GM19099 (cell line): ENCODE results near the gene RNH1.

Source experiments
- POLR2A ChIP-seq: IDR thresholded peaks from 3 replicates; pipeline ENCODE4 v1.6.1; 2011; ENCODE audit warnings: low read depth; ENCODE audit not compliant: insufficient read length; ENCODE audit errors: extremely low read depth

RNH1 gene

DNA sequence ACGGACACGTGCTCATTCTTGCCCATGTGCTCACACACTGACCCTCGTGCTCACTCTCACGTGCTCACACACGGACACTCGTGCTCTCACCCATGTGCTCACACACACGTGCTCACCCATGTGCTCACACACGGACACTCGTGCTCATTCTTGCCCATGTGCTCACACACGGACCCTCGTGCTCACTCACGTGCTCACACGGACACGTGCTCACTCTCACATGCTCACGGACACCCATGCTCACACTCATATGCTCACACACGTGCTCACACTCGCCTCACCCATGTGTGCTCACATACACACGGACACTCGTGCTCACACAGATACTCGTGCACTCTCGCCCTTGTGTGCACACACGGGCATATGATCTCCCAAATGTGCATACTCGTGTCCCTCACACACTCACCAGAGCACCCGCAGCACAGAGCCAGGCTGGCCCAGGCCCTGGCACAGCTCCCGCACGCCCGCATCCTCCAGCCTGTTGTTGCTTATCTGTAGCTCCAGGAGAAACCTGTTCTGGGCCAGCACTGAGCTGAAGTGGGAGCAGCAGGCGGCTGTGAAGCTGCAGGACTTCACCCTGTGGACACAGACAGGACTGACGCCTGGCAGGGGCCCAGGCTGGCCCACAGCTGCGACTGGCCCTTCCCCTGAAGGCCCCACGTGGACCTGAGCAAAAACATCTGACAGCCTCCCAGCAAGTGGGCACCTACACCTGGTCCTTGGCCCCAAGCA lies 9.3 kb downstream of the RNH1 start:
- TF ChIP-seq POLR2A: no peak

DNA sequence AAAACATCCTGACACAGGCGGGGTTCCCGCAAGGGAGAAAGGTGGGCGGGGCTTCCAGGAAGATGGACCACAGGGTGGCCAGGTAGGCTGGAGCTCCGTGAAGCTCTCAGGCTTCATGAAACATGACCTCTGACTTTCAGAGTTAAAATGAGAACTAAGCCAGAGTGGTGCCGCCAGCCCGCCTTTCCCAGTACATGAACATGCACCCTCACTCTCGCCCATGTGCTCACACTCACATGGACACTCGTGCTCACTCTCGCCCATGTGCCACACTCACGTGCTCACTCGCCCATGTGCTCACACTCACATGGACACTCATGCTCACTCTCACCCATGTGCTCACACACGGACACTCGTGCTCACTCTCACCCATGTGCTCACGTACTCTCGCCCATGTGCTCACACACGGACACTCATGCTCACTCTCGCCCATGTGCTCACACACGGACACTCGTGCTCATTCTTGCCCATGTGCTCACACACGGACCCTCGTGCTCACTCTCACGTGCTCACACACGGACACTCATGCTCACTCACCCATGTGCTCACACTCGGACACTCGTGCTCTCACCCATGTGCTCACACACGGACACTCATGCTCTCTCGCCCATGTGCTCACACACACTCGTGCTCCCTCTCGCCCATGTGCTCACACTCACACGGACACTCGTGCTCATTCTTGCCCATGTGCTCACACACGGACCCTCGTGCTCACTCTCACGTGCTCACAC lies 10.0 kb downstream of the RNH1 start:
- TF ChIP-seq POLR2A: no peak

- no peak for TF ChIP-seq POLR2A
These were observed 11.5 kb downstream of the RNH1 start for GRCh38 chr11:495537-495931.

- TF ChIP-seq POLR2A: no peak
These were observed 12.1 kb downstream of the RNH1 start for GRCh38 chr11:494761-495536.

DNA sequence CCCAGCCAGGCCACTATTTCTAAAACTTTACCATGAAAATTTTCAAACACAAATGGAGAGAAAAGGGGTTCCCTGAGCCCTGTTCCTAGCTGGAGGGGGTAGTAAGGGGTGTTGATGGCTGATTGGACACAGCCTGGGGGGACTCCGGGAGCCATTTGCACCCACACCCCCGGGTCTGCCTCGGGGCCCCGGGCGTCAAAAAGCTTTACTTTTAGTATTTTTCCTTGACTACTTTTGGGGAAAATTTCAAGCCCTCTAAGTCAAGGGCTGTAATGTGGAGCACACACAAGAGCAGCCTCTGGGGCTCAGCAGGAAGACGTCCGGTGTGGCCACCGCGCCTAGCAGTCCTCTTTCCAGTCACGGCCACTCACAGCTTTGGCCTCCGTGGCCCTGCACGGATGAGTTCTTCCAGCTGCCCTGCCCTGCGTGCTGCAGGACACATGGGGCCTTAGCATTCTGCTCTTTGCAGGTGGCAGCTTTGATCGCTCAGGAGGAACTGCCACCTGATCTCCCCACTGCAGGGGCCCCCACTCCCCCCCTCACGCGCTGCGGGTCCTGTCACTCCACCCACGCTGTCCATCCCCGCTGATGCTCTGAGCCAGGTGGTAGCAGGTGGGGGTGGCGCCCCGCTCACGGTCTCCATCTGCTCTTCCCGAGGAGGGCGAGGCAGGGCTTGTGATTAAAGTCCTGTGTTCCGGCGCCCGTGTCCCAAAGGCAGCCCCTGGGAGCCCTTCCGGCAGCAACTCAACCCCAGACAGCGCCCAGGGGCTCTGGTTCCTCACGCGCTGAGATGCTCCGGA lies 14.4 kb downstream of the RNH1 start:
- TF ChIP-seq POLR2A: no peak

GRCh38 chr11:491358-491757 lies 15.7 kb downstream of the RNH1 start:
- TF ChIP-seq POLR2A: no peak

- no peak for TF ChIP-seq POLR2A
These were observed 16.1 kb downstream of the RNH1 start for GRCh38 chr11:490930-491260.

- TF ChIP-seq POLR2A: no peak
These were observed 16.7 kb downstream of the RNH1 start for GRCh38 chr11:490186-490929.

DNA sequence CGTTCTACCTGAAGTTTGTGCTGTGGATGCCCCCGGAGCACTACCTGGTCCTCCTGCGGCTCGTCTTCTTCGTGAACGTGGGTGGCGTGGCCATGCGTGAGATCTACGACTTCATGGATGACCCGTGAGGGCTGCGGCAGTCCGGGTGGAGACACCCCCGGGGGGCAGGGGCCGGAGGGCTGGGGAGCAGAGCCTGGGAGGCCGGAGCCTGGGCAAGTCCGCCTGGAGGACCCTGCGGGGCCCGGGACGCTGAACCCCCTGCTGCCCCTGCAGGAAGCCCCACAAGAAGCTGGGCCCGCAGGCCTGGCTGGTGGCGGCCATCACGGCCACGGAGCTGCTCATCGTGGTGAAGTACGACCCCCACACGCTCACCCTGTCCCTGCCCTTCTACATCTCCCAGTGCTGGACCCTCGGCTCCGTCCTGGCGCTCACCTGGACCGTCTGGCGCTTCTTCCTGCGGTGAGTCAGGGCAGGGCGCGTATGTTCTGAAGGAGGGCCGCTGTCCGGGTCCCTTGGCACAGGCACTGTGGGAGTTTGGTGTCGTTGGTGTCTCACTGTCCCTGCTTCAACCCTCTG lies 17.3 kb downstream of the RNH1 start:
- no peak for TF ChIP-seq POLR2A

DNA sequence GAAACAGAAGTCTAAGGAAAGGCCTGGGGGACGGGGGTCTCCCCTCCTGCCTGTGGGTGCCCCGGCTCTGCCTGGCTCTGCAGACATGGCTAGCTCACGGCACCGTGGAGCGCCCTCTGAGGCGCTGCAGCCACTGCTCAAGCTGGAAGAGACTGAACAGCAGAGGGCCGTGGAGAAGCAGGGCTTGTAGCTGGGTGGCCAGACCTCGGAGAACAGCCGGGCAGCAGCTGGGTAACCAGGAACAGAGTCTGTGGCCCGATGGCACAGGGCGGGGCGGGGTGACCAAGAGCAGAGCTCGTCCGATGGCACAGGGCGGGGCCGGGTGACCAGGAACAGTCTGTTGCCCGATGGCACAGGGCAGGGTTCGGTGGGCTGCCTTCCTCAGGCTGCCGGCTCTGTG lies 18.1 kb downstream of the RNH1 start:
- no peak for TF ChIP-seq POLR2A

DNA sequence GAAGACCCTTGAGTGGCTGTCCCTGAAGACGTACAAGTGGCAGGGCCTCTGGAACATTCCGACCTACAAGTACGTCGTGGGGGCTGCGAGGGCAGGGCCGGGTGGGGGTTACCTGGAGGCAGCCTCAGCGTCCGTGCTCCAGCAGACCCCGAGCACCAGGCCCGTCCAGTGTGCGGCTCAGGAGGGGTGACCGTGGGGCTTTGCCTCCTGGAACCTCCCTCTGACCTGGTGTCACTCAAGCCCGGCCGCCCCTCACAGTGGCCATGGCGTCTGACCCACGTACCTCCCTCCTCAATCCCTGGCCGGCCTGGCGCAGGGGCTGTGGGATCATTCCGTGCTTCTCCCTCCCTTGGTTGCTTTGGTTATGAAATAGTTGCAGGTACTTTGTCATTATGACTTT lies 18.5 kb downstream of the RNH1 start:
- no peak for TF ChIP-seq POLR2A

DNA sequence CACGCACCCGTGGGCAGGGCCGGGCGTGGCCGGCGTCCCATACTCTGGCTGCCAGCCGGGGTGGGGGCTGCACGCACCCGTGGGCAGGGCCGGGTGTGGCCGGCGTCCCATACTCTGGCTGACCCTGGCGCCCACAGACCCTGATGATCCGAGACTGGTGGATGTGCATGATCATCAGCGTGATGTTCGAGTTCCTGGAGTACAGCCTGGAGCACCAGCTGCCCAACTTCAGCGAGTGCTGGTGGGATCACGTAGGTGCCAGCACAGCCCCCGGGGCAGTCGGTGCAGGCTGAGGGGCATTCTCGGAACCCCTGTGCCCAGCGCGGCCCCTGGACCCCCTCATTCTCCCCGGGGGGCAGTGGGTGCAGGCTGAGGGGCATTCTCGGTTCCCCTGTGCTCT lies 19.0 kb downstream of the RNH1 start:
- TF ChIP-seq POLR2A: no peak

DNA sequence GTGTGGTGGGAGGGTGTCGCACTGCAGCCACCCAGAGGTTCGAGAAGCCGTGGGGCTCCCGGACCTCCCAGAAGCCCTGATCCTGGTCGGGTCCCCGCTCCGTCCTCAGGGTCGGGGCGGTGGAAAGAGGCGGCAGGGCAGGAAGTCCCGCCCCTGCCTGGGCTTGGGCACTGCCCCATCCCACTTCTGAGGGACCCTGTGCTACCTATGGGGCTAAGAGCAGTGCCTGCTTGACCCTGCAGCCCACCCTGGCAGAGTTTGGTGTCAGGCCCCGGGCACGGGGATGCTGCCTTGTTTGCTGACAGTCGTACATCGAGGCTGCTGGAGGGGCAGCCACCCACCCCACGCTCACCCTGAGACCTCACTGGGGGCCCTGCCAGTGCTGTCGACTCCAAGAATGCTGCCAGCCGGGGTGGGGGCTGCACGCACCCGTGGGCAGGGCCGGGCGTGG lies 19.4 kb downstream of the RNH1 start:
- no peak for TF ChIP-seq POLR2A

DNA sequence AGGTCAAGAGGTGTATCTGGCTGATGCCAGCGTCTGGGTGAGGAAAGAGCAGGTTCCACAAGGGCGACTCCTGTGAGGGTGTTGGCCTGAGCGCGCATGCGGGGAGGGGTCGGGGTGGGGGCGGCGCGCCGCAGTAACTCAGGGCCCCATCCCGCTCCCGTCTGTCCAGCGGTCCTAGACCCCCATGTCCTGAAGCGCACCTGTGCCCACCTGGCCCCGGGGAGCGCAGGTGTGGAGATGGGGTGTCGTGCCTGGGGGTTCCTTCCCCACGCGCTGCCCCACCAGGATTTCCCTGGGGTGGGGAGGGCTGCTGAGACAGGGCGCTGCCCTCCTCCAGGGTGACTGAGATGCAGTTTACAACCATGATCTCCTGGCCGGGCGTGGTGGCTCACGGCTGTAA lies 20.9 kb downstream of the RNH1 start:
- TF ChIP-seq POLR2A: no peak

- TF ChIP-seq POLR2A: no peak
These were observed 22.4 kb downstream of the RNH1 start for GRCh38 chr11:484616-485015.

DNA sequence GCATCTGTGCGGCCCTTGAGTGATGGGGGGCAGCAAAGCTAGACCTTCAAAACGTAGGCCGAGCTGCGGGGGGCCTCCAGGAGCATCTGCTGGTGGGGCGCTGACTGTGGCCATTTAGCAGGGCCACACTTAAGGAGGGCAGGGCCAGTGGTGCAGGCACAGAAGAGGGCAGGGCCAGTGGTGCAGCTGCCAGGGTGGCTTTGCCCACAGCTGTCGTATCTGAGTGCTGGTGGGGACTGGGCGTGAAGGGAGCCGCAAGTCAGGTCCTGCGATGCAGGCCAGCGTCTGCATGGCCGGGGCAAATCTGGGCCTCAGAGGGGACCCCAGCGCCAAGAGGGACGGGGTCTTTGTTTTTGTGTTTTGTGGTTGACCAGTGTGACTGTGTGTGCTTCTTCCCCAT lies 27.7 kb downstream of the RNH1 start:
- TF ChIP-seq POLR2A: no peak
